ENCODE data around the gene C12orf75. TPM values are rescaled to one million over a fixed set of nuclear protein-coding genes. Genes with fewer than 3 reads are reported as not detected.

The C12orf75 gene
- total and polyA plus RNA-seq, 10 donors: 12.7 to 33.4 (median 17.8) TPM

GRCh38 chr12:105382771-105383622, 52.5 kb downstream of the C12orf75 start:
- Histone ChIP-seq H3K27me3 (replicated peaks in 1 of 7) (no peaks in the 10 kb centered on the region), H3K27ac (no peak overlapping the region), H3K4me3 (peak overlapping the region in 4 of 8 donors; percentile 1 to 24 (median 10)), H3K9me3 (no peaks in the 10 kb centered on the region), H3K4me1 (peaks cover 0 to 9% (median 5%) of the 10 kb centered on the region in 6 donors), H3K36me3 (no peaks in the 10 kb centered on the region)
- intact Hi-C loops (cut with DNase I; ENCODE audit: low total_unique reads): loop anchor here (2.0 kb wide), 1 partner anchor 104 kb away; no protein-coding TSS in a partner anchor
- TF ChIP-seq POLR2AphosphoS5 (IDR thresholded peaks at IDR 0.05): no peak
- TF ChIP-seq, protein P1, sequence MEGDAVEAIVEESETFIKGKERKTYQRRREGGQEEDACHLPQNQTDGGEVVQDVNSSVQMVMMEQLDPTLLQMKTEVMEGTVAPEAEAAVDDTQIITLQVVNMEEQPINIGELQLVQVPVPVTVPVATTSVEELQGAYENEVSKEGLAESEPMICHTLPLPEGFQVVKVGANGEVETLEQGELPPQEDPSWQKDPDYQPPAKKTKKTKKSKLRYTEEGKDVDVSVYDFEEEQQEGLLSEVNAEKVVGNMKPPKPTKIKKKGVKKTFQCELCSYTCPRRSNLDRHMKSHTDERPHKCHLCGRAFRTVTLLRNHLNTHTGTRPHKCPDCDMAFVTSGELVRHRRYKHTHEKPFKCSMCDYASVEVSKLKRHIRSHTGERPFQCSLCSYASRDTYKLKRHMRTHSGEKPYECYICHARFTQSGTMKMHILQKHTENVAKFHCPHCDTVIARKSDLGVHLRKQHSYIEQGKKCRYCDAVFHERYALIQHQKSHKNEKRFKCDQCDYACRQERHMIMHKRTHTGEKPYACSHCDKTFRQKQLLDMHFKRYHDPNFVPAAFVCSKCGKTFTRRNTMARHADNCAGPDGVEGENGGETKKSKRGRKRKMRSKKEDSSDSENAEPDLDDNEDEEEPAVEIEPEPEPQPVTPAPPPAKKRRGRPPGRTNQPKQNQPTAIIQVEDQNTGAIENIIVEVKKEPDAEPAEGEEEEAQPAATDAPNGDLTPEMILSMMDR (IDR thresholded peaks at IDR 0.05 in 8 of 11, conservative IDR thresholded peaks at IDR 0.05 in 3 of 11): peak; percentile 56 to 85 (median 77)
- WGBS, 5 donors: 31 to 44% (median 33%) methylated on average over 18 of the region's 18 CpGs
- no peak for DNase-seq

GRCh38 chr12:105384220-105384619, 53.7 kb downstream of the C12orf75 start:
- TF ChIP-seq POLR2A (IDR thresholded peaks at IDR 0.05): no peak
- no peak for TF ChIP-seq POLR2AphosphoS5 (IDR thresholded peaks at IDR 0.05)
- TF ChIP-seq, protein P1 (IDR thresholded peaks at IDR 0.05 in 8 of 11, conservative IDR thresholded peaks at IDR 0.05 in 3 of 11): no peak
- no peaks in the 10 kb centered on the region for H3K9me3 ChIP-seq
- intact Hi-C loops (cut with DNase I; ENCODE audit: low total_unique reads): no loop called here
- H3K4me1 ChIP-seq: peaks cover 0 to 9% (median 5%) of the 10 kb centered on the region in 6 donors
- no peaks in the 10 kb centered on the region for H3K27me3 ChIP-seq (replicated peaks in 1 of 7)
- no peak for DNase-seq
- no peak overlapping the region for H3K4me3 ChIP-seq
- 91 to 98% (median 93%) methylated on average over 6 of the region's 6 CpGs for WGBS, 5 donors
- no peaks in the 10 kb centered on the region for H3K36me3 ChIP-seq
- H3K27ac ChIP-seq: no peak overlapping the region

DNA sequence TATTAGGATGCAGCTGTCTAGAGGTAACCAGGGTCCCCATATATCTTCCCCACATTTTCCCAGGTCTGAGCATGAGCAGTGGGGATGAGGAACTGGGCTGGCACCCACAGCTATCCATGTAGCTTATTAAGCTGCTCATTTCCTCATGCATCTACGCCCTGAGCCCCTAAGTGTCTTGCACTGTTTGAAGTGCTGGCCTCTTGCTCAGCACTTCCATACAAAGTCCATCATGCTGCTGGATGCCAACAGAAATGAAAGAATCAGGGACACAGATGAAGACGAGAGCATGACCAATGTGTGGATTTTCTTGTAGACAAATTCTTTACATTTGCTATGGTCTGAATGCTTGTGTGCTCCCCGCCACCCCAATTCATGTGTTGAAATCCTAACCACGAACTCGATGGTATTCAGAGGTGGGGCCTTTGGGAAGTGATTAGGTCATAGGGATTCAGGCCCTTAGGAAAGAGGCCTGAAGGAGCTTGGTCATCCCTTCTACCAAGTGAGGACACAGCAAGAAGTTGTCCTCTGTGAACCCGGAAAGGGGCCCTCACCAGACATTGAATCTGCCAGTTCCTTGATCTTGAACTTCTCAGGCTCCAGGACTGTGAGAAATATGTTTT, 54.5 kb downstream of the C12orf75 start:
- TF ChIP-seq, protein P1 (IDR thresholded peaks at IDR 0.05 in 8 of 11, conservative IDR thresholded peaks at IDR 0.05 in 3 of 11): no peak
- TF ChIP-seq POLR2A (IDR thresholded peaks at IDR 0.05): no peak
- TF ChIP-seq POLR2AphosphoS5 (IDR thresholded peaks at IDR 0.05): no peak
- Histone ChIP-seq H3K4me1 (peaks cover 0 to 9% (median 5%) of the 10 kb centered on the region in 6 donors), H3K36me3 (no peaks in the 10 kb centered on the region), H3K27ac (no peak overlapping the region), H3K4me3 (no peak overlapping the region), H3K9me3 (no peaks in the 10 kb centered on the region), H3K27me3 (replicated peaks in 1 of 7) (no peaks in the 10 kb centered on the region)
- no peak for DNase-seq
- intact Hi-C loops (cut with DNase I; ENCODE audit: low total_unique reads): no loop called here
- whole genome bisulfite sequencing, 5 donors: 56 to 87% (median 71%) methylated on average over 6 of the region's 6 CpGs

DNA sequence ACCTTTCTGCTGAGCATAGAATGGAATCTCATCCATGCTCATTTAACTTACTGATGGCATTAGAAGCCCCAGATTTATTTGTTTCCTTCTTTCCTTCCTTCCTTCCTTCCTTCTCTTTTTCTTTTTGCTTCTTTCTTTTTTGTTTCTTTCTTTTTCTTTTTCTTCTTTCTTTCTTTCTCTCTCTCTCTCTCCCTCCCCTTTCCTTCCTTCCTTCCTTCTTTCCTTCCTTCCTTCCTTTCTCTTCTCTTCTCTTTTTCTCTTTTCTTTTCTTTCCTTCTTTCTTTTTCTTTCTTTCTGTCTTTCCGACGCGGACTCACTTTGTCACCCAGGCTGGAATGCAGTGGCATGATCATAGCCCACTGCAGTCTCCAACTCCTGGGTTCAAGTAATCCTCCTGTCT, 55.9 kb downstream of the C12orf75 start:
- intact Hi-C loops (cut with DNase I; ENCODE audit: low total_unique reads): no loop called here

More for the DNA sequence above, 55.9 kb downstream of the C12orf75 start:
- Histone ChIP-seq H3K36me3 (no peaks in the 10 kb centered on the region), H3K27me3 (replicated peaks in 1 of 7) (no peaks in the 10 kb centered on the region), H3K9me3 (no peaks in the 10 kb centered on the region), H3K4me3 (no peak overlapping the region), H3K4me1 (peaks cover 0 to 9% (median 5%) of the 10 kb centered on the region in 6 donors), H3K27ac (no peak overlapping the region)
- no peak for DNase-seq
- TF ChIP-seq, protein P1 (IDR thresholded peaks at IDR 0.05 in 8 of 11, conservative IDR thresholded peaks at IDR 0.05 in 3 of 11): no peak
- TF ChIP-seq POLR2AphosphoS5 (IDR thresholded peaks at IDR 0.05) (no peak), POLR2A (IDR thresholded peaks at IDR 0.05) (no peak)
- WGBS, 5 donors: 94 to 99% (median 97%) methylated on average over 3 of the region's 3 CpGs
